ENCODE measurements around the gene AHCYL2.

AHCYL2 gene

GRCh38 chr7:129458171-129458570 is 233.3 kb downstream of the AHCYL2 start:
- CTCF ChIA-PET: no interaction called here
- DNase-seq (ENCODE audit: extremely low spot score): no peak
- POLR2A ChIA-PET: no interaction called here
- TF ChIP-seq ZNF384 (IDR thresholded peaks at IDR 0.05): no peak

GRCh38 chr7:129461809-129462208 is 237.0 kb downstream of the AHCYL2 start:
- CTCF ChIA-PET: no interaction called here
- POLR2A ChIA-PET: no interaction called here
- DNase-seq (ENCODE audit: extremely low spot score): no peak
- TF ChIP-seq ELF4 (IDR thresholded peaks at IDR 0.05) (no peak), PKNOX1 (IDR thresholded peaks at IDR 0.05) (no peak), HDGF (IDR thresholded peaks at IDR 0.05; ENCODE audit: borderline replicate concordance) (no peak), FOXM1 (IDR thresholded peaks at IDR 0.05; ENCODE audit: borderline replicate concordance) (no peak), NFRKB (IDR thresholded peaks at IDR 0.05) (no peak), TARDBP (IDR thresholded peaks at IDR 0.05) (no peak), L3MBTL2 (conservative IDR thresholded peaks at IDR 0.05) (no peak), SUZ12 (IDR thresholded peaks at IDR 0.05) (no peak), ARNT (IDR thresholded peaks at IDR 0.05) (no peak), FOXA1 (IDR thresholded peaks at IDR 0.05) (no peak)

GRCh38 chr7:129462420-129462819 is 237.6 kb downstream of the AHCYL2 start:
- ChIA-PET CTCF (no interaction called here), POLR2A (interaction anchor here (1.0 to 1.5 kb wide), 2 partner anchors 28 to 150 kb away, joined by 3 read pairs; partner anchors contain the start of genes NRF1 and STRIP2)
- TF ChIP-seq LEF1 (IDR thresholded peaks at IDR 0.05; ENCODE audit: borderline replicate concordance) (no peak), HDGF (IDR thresholded peaks at IDR 0.05; ENCODE audit: borderline replicate concordance) (no peak), SUZ12 (IDR thresholded peaks at IDR 0.05) (no peak), NFRKB (IDR thresholded peaks at IDR 0.05) (no peak), FOXM1 (IDR thresholded peaks at IDR 0.05; ENCODE audit: borderline replicate concordance) (no peak), FOXK2 (IDR thresholded peaks at IDR 0.05) (no peak), SP1 (IDR thresholded peaks at IDR 0.05) (no peak), L3MBTL2 (conservative IDR thresholded peaks at IDR 0.05) (no peak), CTBP1 (IDR thresholded peaks at IDR 0.05; ENCODE audit: borderline replicate concordance) (no peak), ZNF384 (IDR thresholded peaks at IDR 0.05) (no peak), BHLHE40 (IDR thresholded peaks at IDR 0.05; ENCODE audit: borderline replicate concordance) (no peak), PKNOX1 (IDR thresholded peaks at IDR 0.05) (no peak), ELF4 (IDR thresholded peaks at IDR 0.05) (no peak), ARNT (IDR thresholded peaks at IDR 0.05) (no peak), FOXA1 (IDR thresholded peaks at IDR 0.05) (no peak), TARDBP (IDR thresholded peaks at IDR 0.05) (no peak)
- DNase-seq (ENCODE audit: extremely low spot score): no peak

GRCh38 chr7:129464194-129464593 is 239.4 kb downstream of the AHCYL2 start:
- no peak for TF ChIP-seq PKNOX1 (IDR thresholded peaks at IDR 0.05)
- ChIA-PET CTCF (no interaction called here), POLR2A (interaction anchor here (0.9 kb wide), 1 partner anchor 97 kb away, joined by 3 read pairs; no protein-coding TSS in a partner anchor)
- DNase-seq (ENCODE audit: extremely low spot score): no peak

- POLR2A ChIA-PET: interaction anchor here (0.9 kb wide), 1 partner anchor 97 kb away, joined by 3 read pairs; no protein-coding TSS in a partner anchor
- TF ChIP-seq CTBP1 (IDR thresholded peaks at IDR 0.05; ENCODE audit: borderline replicate concordance) (no peak), NFRKB (IDR thresholded peaks at IDR 0.05) (no peak), ARNT (IDR thresholded peaks at IDR 0.05) (no peak), TARDBP (IDR thresholded peaks at IDR 0.05) (no peak), FOXK2 (IDR thresholded peaks at IDR 0.05) (no peak), PKNOX1 (IDR thresholded peaks at IDR 0.05) (no peak), L3MBTL2 (conservative IDR thresholded peaks at IDR 0.05) (no peak), BHLHE40 (IDR thresholded peaks at IDR 0.05; ENCODE audit: borderline replicate concordance) (no peak), LEF1 (IDR thresholded peaks at IDR 0.05; ENCODE audit: borderline replicate concordance) (no peak), ZNF384 (IDR thresholded peaks at IDR 0.05) (no peak), FOXA1 (IDR thresholded peaks at IDR 0.05) (no peak), FOXM1 (IDR thresholded peaks at IDR 0.05; ENCODE audit: borderline replicate concordance) (no peak), SUZ12 (IDR thresholded peaks at IDR 0.05) (no peak), ELF4 (IDR thresholded peaks at IDR 0.05) (no peak), SP1 (IDR thresholded peaks at IDR 0.05) (no peak), HDGF (IDR thresholded peaks at IDR 0.05; ENCODE audit: borderline replicate concordance) (no peak)
- CTCF ChIA-PET: no interaction called here
- no peak for DNase-seq (ENCODE audit: extremely low spot score)
Measured at GRCh38 chr7:129465080-129465479, 240.2 kb downstream of the AHCYL2 start.

GRCh38 chr7:129466796-129467195 is 242.0 kb downstream of the AHCYL2 start:
- DNase-seq (ENCODE audit: extremely low spot score): no peak
- TF ChIP-seq CTBP1 (IDR thresholded peaks at IDR 0.05; ENCODE audit: borderline replicate concordance) (no peak), NFRKB (IDR thresholded peaks at IDR 0.05) (no peak), ZNF384 (IDR thresholded peaks at IDR 0.05) (no peak), FOXK2 (IDR thresholded peaks at IDR 0.05) (no peak), ARNT (IDR thresholded peaks at IDR 0.05) (no peak), L3MBTL2 (conservative IDR thresholded peaks at IDR 0.05) (no peak)
- ChIA-PET POLR2A (no interaction called here), CTCF (no interaction called here)

All from HEK293T (cell line).